Activated T-helper 1 cell treated with anti-CD3 and anti-CD28 coated beads, Interleukin-12 subunit alpha, Interleukin-12 subunit beta, Interleukin-2, Interleukin-4 antibody, amounts not matched to agents 30 ng/mL and 10 ng/mL and 1 ng/mL, durations not matched to agents 14 hours and 24 hours and 36 hours (primary cell): ENCODE data around the gene POLR3E. TPM values are rescaled to one million over a fixed set of nuclear protein-coding genes. Genes with fewer than 3 reads are reported as not detected.
"Not testable (repeated sequence)": the region's sequence is repeated elsewhere in the genome, so short reads cannot be mapped to it uniquely, and the experiment has no call there.

Source experiments
- DNase-seq: peaks from one replicate; pipeline ENCODE4 v3.0.0; 2021; ENCODE audit warnings: low spot score
- H3K27ac Mint-ChIP-seq: one replicate; pipeline ENCODE4 v1.8.0; 2021; ENCODE audit warnings: mild to moderate bottlenecking, mixed read lengths
- H3K27me3 Mint-ChIP-seq: one replicate; pipeline ENCODE4 v1.8.0; 2022; ENCODE audit warnings: mild to moderate bottlenecking, moderate library complexity, mixed read lengths; ENCODE audit not compliant: insufficient read depth
- H3K36me3 Mint-ChIP-seq: one replicate; pipeline ENCODE4 v1.8.0; 2021; ENCODE audit warnings: low read depth, mixed read lengths
- H3K4me1 Mint-ChIP-seq: one replicate; pipeline ENCODE4 v1.8.0; 2021; ENCODE audit warnings: low read depth, mixed read lengths
- H3K4me3 Mint-ChIP-seq: one replicate; pipeline ENCODE4 v1.8.0; 2021; ENCODE audit warnings: mild to moderate bottlenecking, moderate library complexity, mixed read lengths
- H3K9me3 Mint-ChIP-seq: one replicate; pipeline ENCODE4 v1.8.0; 2021; ENCODE audit warnings: mixed read lengths
- intact Hi-C: fragments of 100-400 bp; cut with micrococcal nuclease; formaldehyde crosslinking; loops from one replicate; pipeline ENCODE4 v1.15.1; 2024
- total RNA-seq: library from RNA; stranded (reverse); gene quantifications from 2 replicates; pipeline ENCODE4 v1.2.3, GENCODE V29; 2022

Gene POLR3E
- total RNA-seq, 1 donor from 2014 or later, result 111 TPM

DNA sequence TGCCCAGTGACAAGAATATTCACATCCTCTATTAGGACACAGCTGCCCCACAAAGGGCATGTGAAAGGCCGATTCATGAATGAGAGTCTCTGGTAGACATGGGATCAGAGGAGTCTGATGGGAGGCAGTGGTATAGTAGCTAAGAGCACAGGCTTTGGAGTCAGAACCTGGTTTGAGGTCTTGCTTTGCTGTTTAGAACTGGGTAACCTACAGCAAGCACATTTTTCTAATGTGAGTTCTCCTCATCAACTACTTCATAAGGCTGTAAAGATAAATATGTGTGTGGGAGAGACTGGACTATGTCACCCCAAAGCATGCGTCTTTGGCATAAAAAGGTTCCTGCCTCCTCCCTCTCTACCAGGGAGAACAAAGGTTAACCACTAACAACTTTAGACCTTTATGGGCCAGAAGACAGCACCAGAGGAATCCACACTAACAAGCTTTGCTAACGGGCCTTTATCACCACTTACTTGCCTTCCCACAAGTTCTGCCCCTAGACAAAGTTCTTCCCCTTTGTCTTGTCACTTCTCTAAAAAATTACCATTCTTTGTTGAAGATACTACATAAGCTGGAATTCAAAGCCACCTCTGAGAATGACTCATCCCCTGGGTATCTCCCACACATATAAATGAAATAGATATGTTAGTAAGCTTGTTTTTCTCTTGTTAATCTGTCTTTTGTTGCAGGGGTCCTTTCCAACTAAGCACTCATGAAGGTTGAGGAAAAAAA, 56.1 kb downstream of the POLR3E start:
- Mint-ChIP-seq H3K27me3 (no peaks in the 10 kb centered on the region), H3K36me3 (peaks cover 42% of the 10 kb centered on the region), H3K4me1 (peaks cover 58% of the 10 kb centered on the region), H3K9me3 (no peaks in the 10 kb centered on the region), H3K4me3 (peak overlapping the region; percentile 48), H3K27ac (peak overlapping the region; percentile 94)
- intact Hi-C loops, result loop anchor here (1.0 to 2.0 kb wide), 4 partner anchors 16 to 163 kb away; partner anchors contain the start of genes CDR2 and POLR3E
- DNase-seq, result peak; percentile 6

DNA sequence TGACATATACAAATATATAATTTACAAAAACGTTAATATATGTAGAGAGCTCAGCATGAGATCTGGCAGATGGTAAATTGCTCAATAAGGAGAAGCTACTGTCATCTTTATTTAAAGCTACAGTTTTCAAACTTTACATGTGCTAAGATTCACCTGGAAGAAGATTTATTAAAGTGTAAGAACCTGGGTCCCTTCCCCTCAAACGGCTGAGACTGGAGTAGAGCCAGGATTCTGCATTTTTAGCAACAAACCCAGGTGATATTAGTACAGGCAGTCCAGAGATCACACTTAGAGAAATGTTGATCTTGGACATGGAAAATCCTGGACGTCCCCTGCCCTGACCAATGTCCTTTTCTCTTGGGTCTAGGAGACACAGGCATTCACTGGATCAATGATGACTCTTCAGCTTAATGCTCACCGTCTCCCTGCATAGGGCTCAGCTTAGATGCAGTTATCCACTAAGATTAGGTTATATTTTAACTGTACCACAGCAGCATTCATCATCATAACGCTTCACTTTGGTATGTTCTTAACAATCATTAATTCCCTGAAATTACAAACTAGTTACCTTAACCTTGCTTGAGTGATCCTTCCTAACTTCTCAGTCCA, 56.8 kb downstream of the POLR3E start:
- intact Hi-C loops, result loop anchor here (1.0 to 2.0 kb wide), 4 partner anchors 17 to 164 kb away; partner anchors contain the start of genes CDR2 and POLR3E
- peaks cover 41% of the 10 kb centered on the region for H3K36me3 Mint-ChIP-seq

DNA sequence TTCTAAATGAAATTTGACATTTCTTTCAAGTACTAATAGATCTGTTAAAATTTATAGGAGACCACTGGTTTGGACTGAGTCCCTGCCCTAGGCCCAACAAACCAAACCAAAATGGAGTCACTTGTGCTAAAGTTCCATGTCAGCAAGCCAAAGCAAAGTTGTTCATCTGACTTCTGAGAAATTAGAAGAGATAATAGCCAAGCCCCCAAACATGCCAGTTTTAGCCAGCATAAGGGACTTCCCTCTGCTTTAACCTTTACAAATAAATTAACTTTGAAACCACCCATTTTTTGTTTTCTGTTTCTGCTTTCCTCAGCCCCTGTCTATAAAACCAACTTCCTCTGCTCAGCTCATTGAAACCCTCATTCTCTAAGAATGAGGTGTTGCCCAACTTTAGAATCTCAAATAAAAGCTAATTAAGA, 58.3 kb downstream of the POLR3E start:
- Mint-ChIP-seq H3K4me3 (peak overlapping the region; percentile 23), H3K9me3 (no peaks in the 10 kb centered on the region), H3K27ac (peak overlapping the region; percentile 81), H3K4me1 (peaks cover 73% of the 10 kb centered on the region), H3K36me3 (peaks cover 38% of the 10 kb centered on the region), H3K27me3 (no peaks in the 10 kb centered on the region)
- intact Hi-C loops, result no loop called here
- DNase-seq, result no peak

More for the DNA sequence above, 56.8 kb downstream of the POLR3E start:
- no peak for DNase-seq
- no peaks in the 10 kb centered on the region for H3K27me3 Mint-ChIP-seq
- H3K9me3 Mint-ChIP-seq, result no peaks in the 10 kb centered on the region
- H3K27ac Mint-ChIP-seq, result peak overlapping the region; percentile 94
- H3K4me3 Mint-ChIP-seq, result no peak overlapping the region
- peaks cover 63% of the 10 kb centered on the region for H3K4me1 Mint-ChIP-seq

DNA sequence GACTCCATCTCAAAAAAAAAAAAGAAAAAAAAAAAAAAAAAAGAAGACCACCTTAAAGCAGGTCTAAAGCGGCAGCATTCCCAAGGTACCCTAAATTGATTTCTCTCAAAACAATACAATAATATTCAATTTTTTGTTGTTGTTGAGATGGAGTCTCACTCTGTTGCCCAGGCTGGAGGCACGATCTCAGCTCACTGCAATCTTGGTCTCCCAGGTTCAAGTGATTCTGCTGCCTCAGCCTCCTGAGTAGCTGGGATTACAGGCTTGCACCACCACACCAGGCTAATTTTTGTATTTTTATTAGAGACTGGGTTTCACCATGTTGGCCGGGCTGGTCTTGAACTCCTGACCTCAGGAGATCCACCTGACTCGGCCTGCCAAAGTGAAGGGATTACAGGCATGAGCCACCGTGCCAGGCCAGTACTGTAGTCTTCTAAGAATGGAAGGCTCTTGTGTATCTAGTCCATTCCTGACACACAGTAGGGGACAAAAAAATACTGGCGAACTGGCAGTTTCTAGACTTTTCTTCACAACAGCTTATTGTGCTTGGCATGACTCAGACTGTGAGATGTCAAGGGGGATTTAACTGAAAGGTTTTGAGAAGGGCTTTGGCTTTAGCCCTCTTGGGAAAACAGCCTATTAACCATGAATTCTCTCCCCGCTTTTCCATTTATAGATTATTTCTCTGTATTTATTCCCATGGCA, 59.9 kb downstream of the POLR3E start:
- intact Hi-C loops, result no loop called here
- peak; percentile 17 for DNase-seq
- H3K27me3 Mint-ChIP-seq, result no peaks in the 10 kb centered on the region
- H3K9me3 Mint-ChIP-seq, result no peaks in the 10 kb centered on the region
- H3K4me1 Mint-ChIP-seq, result peaks cover 82% of the 10 kb centered on the region
- peak overlapping the region; percentile 99 for H3K27ac Mint-ChIP-seq
- H3K4me3 Mint-ChIP-seq, result peak overlapping the region; percentile 70
- peaks cover 32% of the 10 kb centered on the region for H3K36me3 Mint-ChIP-seq

DNA sequence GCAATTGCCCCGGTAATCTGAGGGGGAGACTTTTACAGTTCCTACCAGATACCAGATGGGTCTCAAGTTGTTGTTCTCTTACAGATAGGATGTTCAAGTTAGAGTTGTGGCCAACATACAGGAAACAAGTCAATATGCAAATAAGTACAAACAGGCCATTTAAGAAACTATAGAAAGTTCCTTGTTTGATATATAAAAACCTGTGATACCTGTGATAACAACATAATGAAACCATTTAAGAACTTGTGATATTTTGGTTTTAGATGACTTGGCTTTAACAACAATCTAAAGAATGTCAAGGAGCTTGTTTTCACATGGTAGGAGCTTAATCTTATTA, 60.4 kb downstream of the POLR3E start:
- Mint-ChIP-seq H3K9me3 (no peaks in the 10 kb centered on the region), H3K36me3 (peaks cover 35% of the 10 kb centered on the region), H3K4me3 (peak overlapping the region; percentile 70), H3K27me3 (no peaks in the 10 kb centered on the region), H3K4me1 (peaks cover 83% of the 10 kb centered on the region), H3K27ac (peak overlapping the region; percentile 99)
- intact Hi-C loops, result no loop called here
- DNase-seq, result no peak

DNA sequence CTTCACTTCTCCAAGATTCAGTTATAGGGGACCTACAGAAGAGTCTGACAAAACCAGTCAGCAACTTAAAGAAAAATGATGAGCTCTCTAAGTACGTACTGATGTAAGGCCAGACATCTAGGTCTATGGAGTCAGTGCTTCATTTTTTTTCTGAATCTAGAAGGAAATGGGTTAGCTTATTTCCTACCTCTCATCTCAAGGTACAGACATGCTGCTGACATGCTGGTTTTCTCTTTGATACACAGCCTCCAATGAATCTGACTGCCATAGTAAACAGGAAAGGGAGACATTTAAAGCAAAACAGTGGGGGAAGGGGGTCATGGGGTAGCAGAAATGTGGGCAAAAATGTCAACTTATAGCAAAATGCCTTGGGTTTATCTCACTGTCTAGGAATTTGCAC, 60.8 kb downstream of the POLR3E start:
- H3K27ac Mint-ChIP-seq, result peak overlapping the region; percentile 99
- H3K27me3 Mint-ChIP-seq, result no peaks in the 10 kb centered on the region
- peak overlapping the region; percentile 43 for H3K4me3 Mint-ChIP-seq
- H3K4me1 Mint-ChIP-seq, result peaks cover 81% of the 10 kb centered on the region
- peaks cover 39% of the 10 kb centered on the region for H3K36me3 Mint-ChIP-seq
- peak; percentile 16 for DNase-seq
- no peaks in the 10 kb centered on the region for H3K9me3 Mint-ChIP-seq
- intact Hi-C loops, result loop anchor here (1.0 kb wide), 1 partner anchor 16 kb away; the partner anchor contains the start of gene CDR2

DNA sequence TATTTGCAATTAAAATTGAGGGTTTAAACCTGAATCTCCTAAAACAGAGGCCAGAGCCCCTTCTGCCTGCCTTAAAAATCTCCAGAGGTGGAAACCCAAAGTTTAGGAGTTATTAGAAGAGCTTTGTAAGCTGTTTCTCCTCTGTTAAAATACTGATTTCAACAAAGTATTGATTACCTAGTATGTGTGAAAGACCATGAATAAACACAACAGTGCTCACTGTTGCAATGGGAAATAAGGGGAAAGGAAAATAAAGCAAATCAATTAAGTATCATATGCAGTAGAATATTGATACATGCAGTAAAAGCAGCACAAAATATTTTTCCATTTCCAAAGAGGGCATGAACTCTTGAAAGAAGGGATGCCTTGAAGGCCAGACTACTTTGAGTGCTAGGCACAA, 62.5 kb downstream of the POLR3E start:
- Mint-ChIP-seq H3K4me1 (peaks cover 77% of the 10 kb centered on the region), H3K36me3 (peaks cover 53% of the 10 kb centered on the region), H3K27me3 (no peaks in the 10 kb centered on the region), H3K4me3 (no peak overlapping the region), H3K27ac (peak overlapping the region; percentile 13), H3K9me3 (no peaks in the 10 kb centered on the region)
- intact Hi-C loops, result no loop called here
- no peak for DNase-seq

DNA sequence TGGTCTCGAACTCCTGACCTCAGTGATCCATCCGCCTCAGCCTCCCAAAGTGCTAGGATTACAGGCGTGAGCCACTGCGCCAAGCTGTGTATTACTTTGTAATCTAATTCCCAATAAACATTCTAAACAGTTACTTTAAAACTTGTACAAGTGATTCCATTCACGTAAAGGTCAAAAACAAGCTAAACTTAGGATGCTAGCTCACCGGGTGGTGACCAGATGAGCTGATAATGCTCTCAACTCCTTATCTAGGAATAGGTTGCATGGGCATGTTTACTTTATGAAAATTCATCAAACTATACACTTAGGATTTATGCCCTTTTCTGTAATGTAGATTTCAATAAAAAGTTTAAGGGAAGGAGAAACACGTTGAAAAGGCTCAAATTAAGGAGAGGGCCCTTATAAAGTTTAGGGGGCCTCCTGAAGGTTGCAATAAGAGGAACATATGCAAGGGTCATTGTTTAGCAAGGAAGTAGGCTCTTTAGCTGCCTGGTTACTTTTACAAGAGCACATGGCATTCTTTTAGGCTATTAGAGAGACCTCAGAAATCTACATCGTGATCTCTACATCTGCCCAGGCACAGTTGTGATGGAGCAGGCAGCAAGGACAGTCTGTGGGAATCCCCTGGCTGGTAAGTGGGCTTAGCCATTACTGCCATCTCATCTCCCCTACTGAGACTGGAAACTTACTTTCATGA, 63.9 kb downstream of the POLR3E start:
- no peak for DNase-seq
- Mint-ChIP-seq H3K36me3 (peaks cover 60% of the 10 kb centered on the region), H3K9me3 (peaks cover 1% of the 10 kb centered on the region), H3K27me3 (no peaks in the 10 kb centered on the region), H3K4me1 (peaks cover 77% of the 10 kb centered on the region), H3K27ac (peak overlapping the region; percentile 74), H3K4me3 (no peak overlapping the region)
- intact Hi-C loops, result no loop called here

DNA sequence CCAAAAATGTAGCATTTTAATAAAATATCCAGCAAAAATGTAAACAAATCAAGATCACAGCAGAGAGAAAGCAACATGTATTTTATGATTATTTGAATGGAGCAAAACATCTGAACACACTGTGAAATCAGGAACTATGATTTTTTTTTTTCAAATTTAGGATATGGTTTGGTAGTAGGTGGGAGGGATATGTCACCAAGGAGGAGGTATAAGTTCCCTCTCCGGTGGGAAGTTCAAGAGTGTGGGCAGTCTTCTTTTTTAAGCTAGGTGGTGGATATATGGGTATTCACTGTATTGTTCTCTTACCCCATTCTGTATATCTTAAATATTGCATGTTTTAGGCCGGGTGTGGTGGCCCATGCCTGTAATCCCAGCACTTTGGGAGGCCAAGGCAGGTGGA, 67.0 kb downstream of the POLR3E start:
- Mint-ChIP-seq H3K36me3 (peaks cover 64% of the 10 kb centered on the region), H3K4me1 (peaks cover 81% of the 10 kb centered on the region)
- intact Hi-C loops, result no loop called here

DNA sequence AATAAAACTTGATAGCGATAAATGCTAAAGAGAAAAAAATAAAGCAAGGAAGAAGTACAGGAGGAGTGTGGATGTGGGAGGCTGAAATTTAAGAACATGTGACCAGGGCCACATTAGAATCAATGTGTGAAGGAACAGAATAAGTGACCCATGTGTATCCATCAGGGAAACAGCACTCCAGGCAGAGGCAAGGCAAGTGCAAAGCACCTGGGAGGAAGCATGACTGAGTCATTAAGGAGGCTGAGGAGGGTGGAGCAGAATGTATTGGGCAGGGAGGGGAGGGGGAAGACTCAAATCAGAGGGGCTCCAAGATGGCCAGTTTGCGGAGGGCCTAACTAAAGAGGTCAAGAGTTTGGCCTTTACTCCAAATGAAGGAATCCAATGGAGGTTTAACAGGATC, 69.2 kb downstream of the POLR3E start:
- Mint-ChIP-seq H3K27ac (peak overlapping the region; percentile 50), H3K4me3 (peak overlapping the region; percentile 30), H3K4me1 (peaks cover 84% of the 10 kb centered on the region), H3K9me3 (peaks cover 7% of the 10 kb centered on the region), H3K27me3 (no peaks in the 10 kb centered on the region), H3K36me3 (peaks cover 53% of the 10 kb centered on the region)
- no peak for DNase-seq
- intact Hi-C loops, result no loop called here

More for the DNA sequence above, 67.0 kb downstream of the POLR3E start:
- Mint-ChIP-seq H3K27ac (no peak overlapping the region), H3K27me3 (no peaks in the 10 kb centered on the region), H3K9me3 (peaks cover 7% of the 10 kb centered on the region), H3K4me3 (no peak overlapping the region)
- no peak for DNase-seq

DNA sequence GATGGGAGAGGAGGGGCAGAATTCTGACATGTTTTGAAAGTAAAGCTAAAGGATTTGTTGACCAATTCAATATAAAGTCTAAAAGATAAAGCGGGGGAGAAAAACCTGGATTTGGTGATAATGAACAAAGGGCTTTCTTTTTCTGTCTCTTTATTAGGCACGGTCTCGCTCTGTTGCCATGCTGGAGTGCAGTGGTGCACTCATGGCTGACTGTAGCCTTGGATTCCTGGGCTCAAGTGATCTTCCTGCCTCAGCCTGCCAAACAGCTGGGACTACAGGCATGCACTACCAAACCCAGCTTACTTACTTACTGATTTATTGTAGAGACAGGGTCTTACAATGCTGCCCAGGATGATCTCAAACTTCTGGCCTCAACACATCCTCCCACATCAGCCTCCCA, 69.7 kb downstream of the POLR3E start:
- intact Hi-C loops, result no loop called here
- H3K27ac Mint-ChIP-seq, result peak overlapping the region; percentile 29

DNA sequence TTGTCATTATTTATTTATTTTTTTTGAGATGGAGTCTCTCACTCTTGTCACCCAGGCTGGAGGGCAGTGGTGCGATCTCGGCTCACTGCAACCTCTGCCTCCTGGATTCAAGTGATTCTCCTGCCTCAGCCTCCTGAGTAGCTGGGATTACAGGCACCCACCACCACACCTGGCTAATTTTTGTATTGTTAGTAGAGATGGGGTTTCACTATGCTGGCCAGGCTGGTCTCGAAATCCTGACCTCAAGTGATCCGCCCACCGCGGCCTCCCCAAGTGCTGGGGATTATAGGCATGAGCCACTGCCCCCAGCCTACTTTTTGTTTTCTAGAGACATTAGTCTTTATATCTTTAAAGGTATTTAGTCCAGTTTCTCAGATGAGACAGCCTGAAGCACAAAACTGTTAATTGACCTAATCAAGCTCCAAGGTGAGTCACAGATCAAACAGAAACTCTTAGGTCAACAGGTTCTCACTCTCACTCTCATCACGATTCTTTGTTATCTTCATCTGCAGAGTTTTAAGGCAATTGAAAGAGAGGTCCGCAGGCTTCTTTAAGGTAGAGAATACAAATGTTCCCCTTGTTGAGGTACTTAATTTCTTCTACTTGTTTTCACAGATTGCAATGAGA, 71.1 kb downstream of the POLR3E start:
- intact Hi-C loops, H3K4me3 Mint-ChIP-seq, H3K9me3 Mint-ChIP-seq, H3K27me3 Mint-ChIP-seq, DNase-seq: not testable (repeated sequence)
- Mint-ChIP-seq H3K27ac (peak overlapping the region; percentile 13), H3K36me3 (peaks cover 43% of the 10 kb centered on the region), H3K4me1 (peaks cover 92% of the 10 kb centered on the region)

More for the DNA sequence above, 69.7 kb downstream of the POLR3E start:
- H3K4me1 Mint-ChIP-seq, result peaks cover 86% of the 10 kb centered on the region
- no peaks in the 10 kb centered on the region for H3K27me3 Mint-ChIP-seq
- peak overlapping the region; percentile 30 for H3K4me3 Mint-ChIP-seq
- peaks cover 7% of the 10 kb centered on the region for H3K9me3 Mint-ChIP-seq
- DNase-seq, result no peak
- peaks cover 53% of the 10 kb centered on the region for H3K36me3 Mint-ChIP-seq
